Esophagus muscularis mucosa (tissue), 4 donors: ENCODE data around the gene CCDC24. TPM values are rescaled to one million over a fixed set of nuclear protein-coding genes. Genes with fewer than 3 reads are reported as not detected.

ENCODE experiments used
- DNase-seq: peaks from one replicate; pipeline ENCODE4 v3.0.0-alpha.2; 2017; ENCODE audit errors: extremely low spot score
- H3K27ac ChIP-seq, 4 donors: fragments of 200-600 bp; sonication (generic); replicated peaks in 1 of 4; 1 replicate in 3 of 4; 2 replicates in 1 of 4; pipeline ENCODE4 v1.5.1; 2016 to 2019; ENCODE audit warnings: mild to moderate bottlenecking in 1 of 4
- H3K27me3 ChIP-seq, 4 donors: fragments of 200-600 bp; sonication (generic); one replicate each; pipeline versions ENCODE4 v1.5.1 to v1.6.0; 2016 to 2019
- H3K36me3 ChIP-seq, 4 donors: fragments of 200-600 bp; sonication (generic); one replicate each; pipeline ENCODE4 v1.5.1; 2016 to 2019
- H3K4me1 ChIP-seq, 4 donors: fragments of 200-600 bp; sonication (generic); one replicate each; pipeline ENCODE4 v1.5.1; 2016 to 2019
- H3K4me3 ChIP-seq, 4 donors: fragments of 200-600 bp; sonication (generic); 1 replicate in 2 of 4; 2 replicates in 2 of 4; pipeline ENCODE4 v1.5.1; 2016 to 2019; ENCODE audit warnings: mild to moderate bottlenecking in 4 of 4, moderate library complexity in 1 of 4
- H3K9me3 ChIP-seq, 4 donors: fragments of 200-600 bp; sonication (generic); 1 replicate in 3 of 4; 2 replicates in 1 of 4; pipeline ENCODE4 v1.5.1; 2016 to 2019
- CTCF ChIP-seq, 3 experiments: fragments of 200-600 bp in 2 of 3; fragments of 450-650 bp in 1 of 3; sonication (generic) in 2 of 3; IDR thresholded peaks; one replicate each; pipeline ENCODE4 v1.5.1; 2017 to 2019; ENCODE audit warnings: antibody characterized with exemption in 3 of 3, mild to moderate bottlenecking in 2 of 3, moderate library complexity in 1 of 3
- EP300 ChIP-seq: sonication (generic); formaldehyde crosslinking; IDR thresholded peaks from one replicate; pipeline ENCODE4 v1.6.1; 2017; ENCODE audit warnings: antibody characterized with exemption
- POLR2A ChIP-seq: fragments of 450-650 bp; IDR thresholded peaks from one replicate; pipeline ENCODE4 v1.6.1; 2017; ENCODE audit warnings: antibody characterized with exemption, moderate library complexity, mild to moderate bottlenecking, low read depth
- POLR2AphosphoS5 ChIP-seq, 2 donors: sonication (generic); formaldehyde crosslinking; IDR thresholded peaks; one replicate each; pipeline ENCODE4 v1.6.1; 2017; ENCODE audit warnings: antibody characterized with exemption in 2 of 2
- WGBS: methylation state at CpG from one replicate; pipeline ENCODE4 v1.1.5; 2018; 5-methylcytosine and 5-hydroxymethylcytosine counted together
- intact Hi-C: fragments of 100-400 bp; cut with DNase I; formaldehyde crosslinking; loops from one replicate; pipeline ENCODE4 v1.15.1; 2023
- total RNA-seq, 4 donors: library from RNA; depleted of rRNA; stranded (reverse); fragments of >200 nt; gene quantifications; one replicate each; pipeline versions ENCODE4 v1.1.0 to v1.2.1, GENCODE V29; 2016

Gene CCDC24
- total RNA-seq, 4 donors from 2014 or later, result 6.2 to 7.3 (median 6.7) TPM

DNA sequence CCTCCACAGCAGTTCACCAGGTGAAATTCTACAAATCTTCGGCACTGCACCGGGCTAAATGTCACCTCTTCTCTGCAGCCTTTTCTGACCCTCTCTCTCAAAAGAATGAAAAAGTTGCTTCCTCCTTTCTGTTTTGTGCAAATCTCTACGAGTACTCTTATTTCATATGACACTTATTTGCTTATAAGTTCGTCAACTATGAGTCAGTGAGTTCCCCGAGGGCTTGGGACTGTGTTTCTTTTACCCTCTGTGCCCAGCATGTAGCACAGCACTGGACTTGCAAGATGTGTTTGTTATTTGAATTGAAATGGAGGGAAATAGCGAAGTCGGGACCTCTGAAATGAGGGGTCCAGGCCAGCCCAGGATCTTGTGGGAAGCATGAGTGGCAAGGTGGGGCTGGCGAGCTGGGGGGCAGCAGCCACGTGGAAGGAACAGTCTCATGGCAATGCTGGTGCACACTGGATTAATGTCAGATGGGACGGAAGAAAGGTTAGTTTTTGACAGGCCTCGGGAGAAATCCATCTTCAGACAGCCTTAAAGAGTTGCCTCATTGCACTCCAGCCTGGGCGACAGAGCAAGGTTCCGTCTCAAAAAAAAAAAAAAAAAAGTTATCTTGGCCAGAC lies 33.6 kb downstream of the CCDC24 start:
- intact Hi-C loops, result no loop called here
- no peak for TF ChIP-seq POLR2A
- no peak for TF ChIP-seq EP300
- TF ChIP-seq CTCF (IDR thresholded peaks at IDR 0.05), result no peak
- TF ChIP-seq POLR2AphosphoS5 (IDR thresholded peaks at IDR 0.05), result no peak
- Histone ChIP-seq H3K4me1 (peaks cover 6 to 16% (median 11%) of the 10 kb centered on the region in 4 donors), H3K9me3 (no peaks in the 10 kb centered on the region), H3K27ac (no peak overlapping the region), H3K4me3 (no peak overlapping the region), H3K27me3 (no peaks in the 10 kb centered on the region), H3K36me3 (peaks cover 0 to 45% (median 12%) of the 10 kb centered on the region in 4 donors)
- WGBS, result 81% methylated on average over 13 of the region's 13 CpGs
- no peak for DNase-seq

GRCh38 chr1:44025816-44026215 lies 34.4 kb downstream of the CCDC24 start:
- DNase-seq, result no peak
- H3K4me3 ChIP-seq, result no peak overlapping the region
- H3K9me3 ChIP-seq, result no peaks in the 10 kb centered on the region
- no peaks in the 10 kb centered on the region for H3K27me3 ChIP-seq
- WGBS, result 71% methylated on average over 3 of the region's 3 CpGs
- intact Hi-C loops, result no loop called here
- H3K36me3 ChIP-seq, result peaks cover 0 to 37% (median 9%) of the 10 kb centered on the region in 4 donors
- H3K27ac ChIP-seq, result no peak overlapping the region
- H3K4me1 ChIP-seq, result peaks cover 6 to 21% (median 13%) of the 10 kb centered on the region in 4 donors
- no peak for TF ChIP-seq CTCF (IDR thresholded peaks at IDR 0.05)
- TF ChIP-seq POLR2A, result no peak
- TF ChIP-seq POLR2AphosphoS5 (IDR thresholded peaks at IDR 0.05), result no peak
- no peak for TF ChIP-seq EP300

- Histone ChIP-seq H3K9me3 (no peaks in the 10 kb centered on the region), H3K4me1 (peaks cover 6 to 36% (median 28%) of the 10 kb centered on the region in 4 donors), H3K27me3 (no peaks in the 10 kb centered on the region), H3K4me3 (no peak overlapping the region), H3K36me3 (peaks cover 0 to 22% (median 4%) of the 10 kb centered on the region in 4 donors), H3K27ac (no peak overlapping the region)
- TF ChIP-seq CTCF (IDR thresholded peaks at IDR 0.05), result no peak
- no peak for TF ChIP-seq EP300
- no peak for TF ChIP-seq POLR2A
- TF ChIP-seq POLR2AphosphoS5 (IDR thresholded peaks at IDR 0.05), result no peak
- intact Hi-C loops, result no loop called here
- 93% methylated on average over 3 of the region's 3 CpGs for WGBS
- no peak for DNase-seq
These were observed 35.9 kb downstream of the CCDC24 start for GRCh38 chr1:44027320-44027719.

DNA sequence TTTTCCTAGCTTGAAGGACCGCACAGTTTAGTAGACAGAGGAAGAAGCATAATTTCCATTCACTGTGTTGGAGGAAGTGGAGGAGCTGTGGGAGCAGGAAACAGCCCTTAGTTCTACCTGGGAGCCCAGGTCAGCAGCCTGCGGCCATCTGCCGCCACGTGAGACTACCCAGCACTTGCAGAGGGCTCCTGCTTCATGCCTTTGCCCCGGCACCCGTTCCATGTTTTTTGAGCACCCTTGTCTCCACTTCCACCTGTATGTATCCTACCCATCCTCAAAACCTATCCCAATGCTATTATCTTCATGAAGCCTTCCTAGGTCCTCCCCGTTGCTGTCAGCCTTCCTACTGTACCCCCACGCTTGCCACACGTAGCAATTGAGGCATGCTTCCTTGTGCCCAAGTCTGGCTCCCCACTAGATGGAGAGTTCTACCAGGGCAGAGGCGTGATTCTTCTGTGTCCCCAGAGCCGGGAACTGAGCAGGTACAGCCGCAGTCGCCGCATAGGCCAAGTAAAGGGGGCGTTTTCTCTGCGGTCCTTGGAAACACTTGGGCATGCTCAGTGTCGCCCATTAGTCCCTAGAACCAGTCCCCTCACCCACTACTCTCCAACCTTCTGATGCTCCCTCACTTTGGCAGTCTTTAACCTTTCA lies 38.0 kb downstream of the CCDC24 start:
- Histone ChIP-seq H3K27me3 (no peaks in the 10 kb centered on the region), H3K4me3 (peak overlapping the region; percentile 67 to 86 (median 80)), H3K36me3 (peaks cover 0 to 5% (median 0%) of the 10 kb centered on the region in 4 donors), H3K27ac (peak overlapping the region; percentile 86 to 90 (median 88)), H3K4me1 (peaks cover 6 to 51% (median 38%) of the 10 kb centered on the region in 4 donors), H3K9me3 (no peaks in the 10 kb centered on the region)
- intact Hi-C loops, result no loop called here
- DNase-seq, result no peak
- TF ChIP-seq EP300 (no peak), POLR2A (no peak), POLR2AphosphoS5 (IDR thresholded peaks at IDR 0.05) (no peak), CTCF (IDR thresholded peaks at IDR 0.05) (no peak)
- WGBS, result 28% methylated on average over 17 of the region's 17 CpGs
